Esophagus muscularis mucosa (tissue), 4 donors: ENCODE measurements around the gene HMG20B. TPM values are rescaled to one million over a fixed set of nuclear protein-coding genes. Genes with fewer than 3 reads are reported as not detected.

Experiments used
- DNase-seq: peaks from one replicate; pipeline ENCODE4 v3.0.0-alpha.2; 2017; ENCODE audit errors: extremely low spot score
- H3K27ac ChIP-seq, 4 donors: fragments of 200-600 bp; sonication (generic); replicated peaks in 1 of 4; 1 replicate in 3 of 4; 2 replicates in 1 of 4; pipeline ENCODE4 v1.5.1; 2016 to 2019; ENCODE audit warnings: mild to moderate bottlenecking in 1 of 4
- H3K27me3 ChIP-seq, 4 donors: fragments of 200-600 bp; sonication (generic); one replicate each; pipeline versions ENCODE4 v1.5.1 to v1.6.0; 2016 to 2019
- H3K36me3 ChIP-seq, 4 donors: fragments of 200-600 bp; sonication (generic); one replicate each; pipeline ENCODE4 v1.5.1; 2016 to 2019
- H3K4me1 ChIP-seq, 4 donors: fragments of 200-600 bp; sonication (generic); one replicate each; pipeline ENCODE4 v1.5.1; 2016 to 2019
- H3K4me3 ChIP-seq, 4 donors: fragments of 200-600 bp; sonication (generic); 1 replicate in 2 of 4; 2 replicates in 2 of 4; pipeline ENCODE4 v1.5.1; 2016 to 2019; ENCODE audit warnings: mild to moderate bottlenecking in 4 of 4, moderate library complexity in 1 of 4
- H3K9me3 ChIP-seq, 4 donors: fragments of 200-600 bp; sonication (generic); 1 replicate in 3 of 4; 2 replicates in 1 of 4; pipeline ENCODE4 v1.5.1; 2016 to 2019
- CTCF ChIP-seq, 3 experiments: fragments of 200-600 bp in 2 of 3; fragments of 450-650 bp in 1 of 3; sonication (generic) in 2 of 3; IDR thresholded peaks; one replicate each; pipeline ENCODE4 v1.5.1; 2017 to 2019; ENCODE audit warnings: antibody characterized with exemption in 3 of 3, mild to moderate bottlenecking in 2 of 3, moderate library complexity in 1 of 3
- EP300 ChIP-seq: sonication (generic); formaldehyde crosslinking; IDR thresholded peaks from one replicate; pipeline ENCODE4 v1.6.1; 2017; ENCODE audit warnings: antibody characterized with exemption
- POLR2A ChIP-seq: fragments of 450-650 bp; IDR thresholded peaks from one replicate; pipeline ENCODE4 v1.6.1; 2017; ENCODE audit warnings: antibody characterized with exemption, moderate library complexity, mild to moderate bottlenecking, low read depth
- POLR2AphosphoS5 ChIP-seq, 2 donors: sonication (generic); formaldehyde crosslinking; IDR thresholded peaks; one replicate each; pipeline ENCODE4 v1.6.1; 2017; ENCODE audit warnings: antibody characterized with exemption in 2 of 2
- WGBS: methylation state at CpG from one replicate; pipeline ENCODE4 v1.1.5; 2018; 5-methylcytosine and 5-hydroxymethylcytosine counted together
- intact Hi-C: fragments of 100-400 bp; cut with DNase I; formaldehyde crosslinking; loops from one replicate; pipeline ENCODE4 v1.15.1; 2023
- total RNA-seq, 4 donors: library from RNA; depleted of rRNA; stranded (reverse); fragments of >200 nt; gene quantifications; one replicate each; pipeline versions ENCODE4 v1.1.0 to v1.2.1, GENCODE V29; 2016

Gene HMG20B
- total RNA-seq, 4 donors from 2014 or later, result 136 to 202 (median 161) TPM

GRCh38 chr19:3575260-3575741, 2.6 kb downstream of the HMG20B start:
- WGBS, result 89% methylated on average over 19 of the region's 19 CpGs
- peak in 1 of 3 experiments; percentile 27 for TF ChIP-seq CTCF (IDR thresholded peaks at IDR 0.05)
- no peak for TF ChIP-seq EP300
- no peak for DNase-seq
- peaks cover 5 to 14% (median 12%) of the 10 kb centered on the region in 4 donors for H3K36me3 ChIP-seq
- H3K27ac ChIP-seq, result peak overlapping the region in 1 of 4 donors; percentile 80
- no peak overlapping the region for H3K4me3 ChIP-seq
- no peaks in the 10 kb centered on the region for H3K27me3 ChIP-seq
- intact Hi-C loops, result loop anchor here (5.0 kb wide), 1 partner anchor 42 kb away; no protein-coding TSS in a partner anchor
- H3K9me3 ChIP-seq, result no peaks in the 10 kb centered on the region
- H3K4me1 ChIP-seq, result peaks cover 21 to 74% (median 59%) of the 10 kb centered on the region in 4 donors

GRCh38 chr19:3575949-3576673, 3.4 kb downstream of the HMG20B start:
- no peak for DNase-seq
- Histone ChIP-seq H3K4me1 (peaks cover 21 to 81% (median 65%) of the 10 kb centered on the region in 4 donors), H3K9me3 (no peaks in the 10 kb centered on the region), H3K27me3 (no peaks in the 10 kb centered on the region), H3K27ac (peak overlapping the region; percentile 76 to 85 (median 81)), H3K4me3 (peak overlapping the region; percentile 45 to 59 (median 48)), H3K36me3 (peaks cover 5 to 14% (median 12%) of the 10 kb centered on the region in 4 donors)
- intact Hi-C loops, result loop anchor here (5.0 kb wide), 1 partner anchor 41 kb away; no protein-coding TSS in a partner anchor
- TF ChIP-seq EP300, result no peak
- no peak for TF ChIP-seq POLR2AphosphoS5 (IDR thresholded peaks at IDR 0.05)
- no peak for TF ChIP-seq CTCF (IDR thresholded peaks at IDR 0.05)
- no peak for TF ChIP-seq POLR2A
- 85% methylated on average over 17 of the region's 29 CpGs for WGBS

GRCh38 chr19:3576696-3577443, 4.1 kb downstream of the HMG20B start:
- peaks cover 21 to 77% (median 61%) of the 10 kb centered on the region in 4 donors for H3K4me1 ChIP-seq
- DNase-seq, result no peak
- peak overlapping the region; percentile 76 to 85 (median 81) for H3K27ac ChIP-seq
- TF ChIP-seq CTCF (IDR thresholded peaks at IDR 0.05) (peak in 2 of 3 experiments; percentile 12 to 21), EP300 (no peak), POLR2AphosphoS5 (IDR thresholded peaks at IDR 0.05) (peak; percentile 56 to 60), POLR2A (no peak)
- H3K36me3 ChIP-seq, result peaks cover 5 to 14% (median 12%) of the 10 kb centered on the region in 4 donors
- WGBS, result 39% methylated on average over 52 of the region's 78 CpGs
- H3K4me3 ChIP-seq, result peak overlapping the region; percentile 45 to 59 (median 48)
- H3K9me3 ChIP-seq, result no peaks in the 10 kb centered on the region
- no peaks in the 10 kb centered on the region for H3K27me3 ChIP-seq
- intact Hi-C loops, result loop anchor here (5.0 kb wide), 1 partner anchor 40 kb away; no protein-coding TSS in a partner anchor

GRCh38 chr19:3577723-3578344, 5.1 kb downstream of the HMG20B start:
- peaks cover 21 to 72% (median 56%) of the 10 kb centered on the region in 4 donors for H3K4me1 ChIP-seq
- DNase-seq, result no peak
- H3K36me3 ChIP-seq, result peaks cover 5 to 14% (median 12%) of the 10 kb centered on the region in 4 donors
- H3K9me3 ChIP-seq, result no peaks in the 10 kb centered on the region
- intact Hi-C loops, result loop anchor here (5.0 kb wide), 1 partner anchor 39 kb away; no protein-coding TSS in a partner anchor
- peak overlapping the region; percentile 76 to 85 (median 81) for H3K27ac ChIP-seq
- 94% methylated on average over 39 of the region's 60 CpGs for WGBS
- no peak for TF ChIP-seq EP300
- no peak for TF ChIP-seq POLR2A
- H3K4me3 ChIP-seq, result no peak overlapping the region
- H3K27me3 ChIP-seq, result no peaks in the 10 kb centered on the region
